Upper lobe of left lung (tissue), 6 donors: ENCODE data around the gene PDZD2. TPM values are rescaled to one million over a fixed set of nuclear protein-coding genes. Genes with fewer than 3 reads are reported as not detected.

Experiments used
- ATAC-seq, 2 donors: fragments of 200-7000 bp; cut with Tn5 transposase; one replicate each; pipeline ENCODE4 v1.9.1; 2022; ENCODE audit warnings: mild to moderate bottlenecking in 2 of 2, moderate library complexity in 2 of 2; ENCODE audit not compliant: low FRiP score in 2 of 2
- DNase-seq, 2 donors: peaks; one replicate each; pipeline ENCODE4 v3.0.0-alpha.2; 2019 to 2020
- H3K27ac ChIP-seq, 4 donors: fragments of 200-600 bp; sonication (generic); one replicate each; pipeline ENCODE4 v1.5.1; 2016 to 2019
- H3K27me3 ChIP-seq, 4 donors: fragments of 200-600 bp; sonication (generic); one replicate each; pipeline ENCODE4 v1.5.1; 2017 to 2019
- H3K36me3 ChIP-seq, 4 donors: fragments of 200-600 bp; sonication (generic); one replicate each; pipeline ENCODE4 v1.5.1; 2016 to 2019
- H3K4me1 ChIP-seq, 4 donors: fragments of 200-600 bp; sonication (generic); one replicate each; pipeline ENCODE4 v1.5.1; 2018 to 2019
- H3K4me3 ChIP-seq, 4 donors: fragments of 200-600 bp; sonication (generic); one replicate each; pipeline ENCODE4 v1.5.1; 2017 to 2019; ENCODE audit warnings: mild to moderate bottlenecking in 2 of 4, moderate library complexity in 1 of 4
- H3K9me3 ChIP-seq, 4 donors: fragments of 200-600 bp; sonication (generic); one replicate each; pipeline ENCODE4 v1.5.1; 2018 to 2019
- EP300 ChIP-seq, 4 donors: sonication (generic); formaldehyde crosslinking; IDR thresholded peaks; one replicate each; pipeline ENCODE4 v1.5.1; 2017; ENCODE audit warnings: antibody characterized with exemption in 4 of 4, control low read depth in 2 of 4
- POLR2A ChIP-seq, 4 donors: fragments of 450-650 bp; IDR thresholded peaks; one replicate each; pipeline ENCODE4 v1.5.1; 2016 to 2017; ENCODE audit warnings: antibody characterized with exemption in 4 of 4, mild to moderate bottlenecking in 2 of 4
- POLR2AphosphoS5 ChIP-seq, 2 donors: sonication (generic); formaldehyde crosslinking; IDR thresholded peaks; one replicate each; pipeline ENCODE4 v1.5.1; 2017; ENCODE audit warnings: antibody characterized with exemption in 2 of 2
- WGBS, 2 donors: methylation state at CpG; one replicate each; pipeline ENCODE4 v1.1.5; 2017 to 2018; 5-methylcytosine and 5-hydroxymethylcytosine counted together
- total RNA-seq, 6 donors: library from RNA; depleted of rRNA in 4 of 6; stranded (reverse); fragments of >200 nt in 4 of 6; gene quantifications; one replicate each; pipeline versions ENCODE4 v1.1.0 to v1.2.1, GENCODE V29; 2016 to 2021
- TF ChIP-seq, protein P1 (sequence below), 6 experiments: fragments of 450-650 bp in 4 of 6; fragments of 200-600 bp in 2 of 6; sonication (generic) in 2 of 6; IDR thresholded peaks; one replicate each; pipeline ENCODE4 v1.5.1; 2016 to 2019; ENCODE audit warnings: antibody characterized with exemption in 6 of 6
- donor health status: DM: no; HTN: no; CAD: no; lungs with moderate emphysema.
- donor health status: DM: no; HTN: yes; CAD: no; lungs with severe emphysema.

The PDZD2 gene
- total RNA-seq, 6 donors from 2014 or later = 53.4 to 73.6 (median 68.4) TPM

DNA sequence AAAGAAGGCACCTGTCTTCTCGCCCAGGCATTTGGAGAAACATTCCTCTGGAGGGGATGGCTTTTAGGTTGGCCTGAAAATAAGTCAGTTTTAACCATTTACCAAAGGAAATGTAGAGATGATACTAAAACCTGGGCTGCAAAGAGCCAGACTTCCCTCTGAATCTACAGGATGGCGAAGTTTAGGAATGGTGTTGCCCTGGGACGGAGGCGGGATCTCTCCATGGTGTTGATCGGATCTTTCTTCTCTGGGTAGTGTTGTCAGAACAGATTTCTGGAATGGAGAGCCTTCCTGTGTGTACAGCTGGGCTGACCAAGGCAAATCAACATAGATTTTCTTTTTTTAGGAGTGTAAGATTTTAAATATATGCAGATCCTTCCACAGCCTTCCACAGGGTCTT is 159.2 kb downstream of the PDZD2 start:
- no peaks in the 10 kb centered on the region for H3K4me1 ChIP-seq
- H3K36me3 ChIP-seq = no peaks in the 10 kb centered on the region
- 92 to 94% methylated on average over 5 of the region's 5 CpGs for WGBS, 2 donors
- no peak overlapping the region for H3K4me3 ChIP-seq
- ATAC-seq (no peak), DNase-seq (no peak)
- H3K27ac ChIP-seq = no peak overlapping the region
- H3K9me3 ChIP-seq = no peaks in the 10 kb centered on the region
- TF ChIP-seq, protein P1, sequence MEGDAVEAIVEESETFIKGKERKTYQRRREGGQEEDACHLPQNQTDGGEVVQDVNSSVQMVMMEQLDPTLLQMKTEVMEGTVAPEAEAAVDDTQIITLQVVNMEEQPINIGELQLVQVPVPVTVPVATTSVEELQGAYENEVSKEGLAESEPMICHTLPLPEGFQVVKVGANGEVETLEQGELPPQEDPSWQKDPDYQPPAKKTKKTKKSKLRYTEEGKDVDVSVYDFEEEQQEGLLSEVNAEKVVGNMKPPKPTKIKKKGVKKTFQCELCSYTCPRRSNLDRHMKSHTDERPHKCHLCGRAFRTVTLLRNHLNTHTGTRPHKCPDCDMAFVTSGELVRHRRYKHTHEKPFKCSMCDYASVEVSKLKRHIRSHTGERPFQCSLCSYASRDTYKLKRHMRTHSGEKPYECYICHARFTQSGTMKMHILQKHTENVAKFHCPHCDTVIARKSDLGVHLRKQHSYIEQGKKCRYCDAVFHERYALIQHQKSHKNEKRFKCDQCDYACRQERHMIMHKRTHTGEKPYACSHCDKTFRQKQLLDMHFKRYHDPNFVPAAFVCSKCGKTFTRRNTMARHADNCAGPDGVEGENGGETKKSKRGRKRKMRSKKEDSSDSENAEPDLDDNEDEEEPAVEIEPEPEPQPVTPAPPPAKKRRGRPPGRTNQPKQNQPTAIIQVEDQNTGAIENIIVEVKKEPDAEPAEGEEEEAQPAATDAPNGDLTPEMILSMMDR (IDR thresholded peaks at IDR 0.05) = no peak
- TF ChIP-seq EP300 (IDR thresholded peaks at IDR 0.05) (no peak), POLR2AphosphoS5 (IDR thresholded peaks at IDR 0.05) (no peak), POLR2A (IDR thresholded peaks at IDR 0.05) (no peak)
- no peaks in the 10 kb centered on the region for H3K27me3 ChIP-seq

DNA sequence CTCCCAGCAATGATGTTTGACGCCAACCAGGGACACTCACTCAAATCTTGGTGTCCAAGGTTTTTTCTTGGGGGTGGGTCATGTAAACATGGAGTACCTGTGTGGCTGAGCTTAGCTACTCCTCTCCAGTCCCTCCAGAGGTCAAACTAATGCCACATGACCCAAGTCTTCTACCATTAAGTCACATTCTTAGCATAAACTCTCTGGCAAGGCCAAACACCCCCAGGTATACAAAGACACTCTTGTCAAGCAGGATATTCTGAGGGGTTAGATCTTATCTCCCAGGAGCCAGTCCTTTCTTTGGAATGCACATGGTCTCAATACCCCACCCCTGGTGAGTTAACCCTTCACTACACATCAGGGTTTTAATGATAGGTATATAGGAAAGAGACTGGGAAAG is 161.4 kb downstream of the PDZD2 start:
- TF ChIP-seq POLR2A (IDR thresholded peaks at IDR 0.05) = no peak
- no peak for TF ChIP-seq EP300 (IDR thresholded peaks at IDR 0.05)
- TF ChIP-seq, protein P1 (IDR thresholded peaks at IDR 0.05) = no peak
- TF ChIP-seq POLR2AphosphoS5 (IDR thresholded peaks at IDR 0.05) = no peak
- DNase-seq (no peak), ATAC-seq (no peak)
- Histone ChIP-seq H3K9me3 (no peaks in the 10 kb centered on the region), H3K4me1 (no peaks in the 10 kb centered on the region), H3K27ac (no peak overlapping the region), H3K27me3 (no peaks in the 10 kb centered on the region), H3K36me3 (no peaks in the 10 kb centered on the region), H3K4me3 (no peak overlapping the region)
- WGBS, 2 donors = 83 to 100% methylated on average over 1 of the region's 1 CpG

DNA sequence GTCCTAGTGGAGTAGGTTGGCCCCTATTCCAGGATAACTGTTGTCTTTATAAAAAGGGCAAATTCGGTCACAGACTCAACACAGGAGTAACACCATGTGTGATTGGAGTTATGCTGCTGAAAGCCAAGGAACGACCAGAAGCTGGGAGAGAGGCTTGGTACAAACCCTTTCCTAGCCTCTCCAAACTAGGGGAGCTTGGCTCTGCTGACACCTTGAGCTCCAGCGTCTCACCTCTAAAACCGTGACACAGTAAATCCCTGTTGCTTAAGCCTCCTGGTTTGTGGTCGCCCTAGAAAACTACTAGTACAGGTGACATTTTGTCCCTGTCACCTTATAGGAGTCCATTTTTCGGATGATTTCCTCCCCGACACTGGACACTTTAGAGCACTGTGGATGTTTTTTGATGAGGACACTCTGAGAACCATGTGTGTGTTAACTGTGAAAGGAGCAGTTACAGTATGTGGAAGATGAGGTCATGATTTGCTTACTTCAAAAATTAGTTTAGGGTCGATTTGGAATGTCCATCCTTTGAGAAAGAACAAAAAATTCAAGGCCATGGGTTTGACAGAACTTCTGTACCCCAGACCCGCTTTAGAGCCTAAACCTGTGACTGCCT is 167.0 kb downstream of the PDZD2 start:
- 79 to 81% methylated on average over 9 of the region's 9 CpGs for WGBS, 2 donors

DNA sequence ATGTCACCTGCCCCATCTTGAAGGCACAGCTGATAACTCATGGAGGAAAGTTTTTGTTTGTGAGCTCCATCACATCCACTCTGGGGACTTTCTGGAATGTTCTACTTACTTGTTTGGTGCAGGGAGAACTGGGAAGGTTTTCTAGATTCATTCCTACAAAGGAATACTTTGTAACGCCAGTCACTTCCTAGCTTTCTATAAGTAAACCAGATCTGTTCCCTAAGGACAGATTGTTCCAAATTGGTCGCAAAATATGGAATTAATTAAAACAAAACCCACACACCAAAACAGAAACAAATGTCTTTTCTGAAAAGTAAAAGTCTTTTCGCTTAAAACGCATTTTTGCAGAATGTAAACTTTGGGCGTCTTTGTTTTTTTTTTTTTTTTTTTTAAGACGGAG is 167.6 kb downstream of the PDZD2 start:
- TF ChIP-seq POLR2A (IDR thresholded peaks at IDR 0.05) (no peak), POLR2AphosphoS5 (IDR thresholded peaks at IDR 0.05) (no peak), EP300 (IDR thresholded peaks at IDR 0.05) (no peak)
- TF ChIP-seq, protein P1 (IDR thresholded peaks at IDR 0.05) = no peak
- ATAC-seq = no peak
- Histone ChIP-seq H3K4me3 (no peak overlapping the region), H3K4me1 (no peaks in the 10 kb centered on the region), H3K9me3 (no peaks in the 10 kb centered on the region), H3K36me3 (no peaks in the 10 kb centered on the region), H3K27me3 (no peaks in the 10 kb centered on the region), H3K27ac (no peak overlapping the region)
- 78 to 83% methylated on average over 6 of the region's 6 CpGs for WGBS, 2 donors
- DNase-seq = no peak

More for the DNA sequence above, 167.0 kb downstream of the PDZD2 start:
- no peak for TF ChIP-seq POLR2A (IDR thresholded peaks at IDR 0.05)
- Histone ChIP-seq H3K9me3 (no peaks in the 10 kb centered on the region), H3K4me3 (no peak overlapping the region), H3K4me1 (no peaks in the 10 kb centered on the region), H3K27ac (no peak overlapping the region), H3K36me3 (no peaks in the 10 kb centered on the region), H3K27me3 (no peaks in the 10 kb centered on the region)
- DNase-seq (no peak), ATAC-seq (no peak)

DNA sequence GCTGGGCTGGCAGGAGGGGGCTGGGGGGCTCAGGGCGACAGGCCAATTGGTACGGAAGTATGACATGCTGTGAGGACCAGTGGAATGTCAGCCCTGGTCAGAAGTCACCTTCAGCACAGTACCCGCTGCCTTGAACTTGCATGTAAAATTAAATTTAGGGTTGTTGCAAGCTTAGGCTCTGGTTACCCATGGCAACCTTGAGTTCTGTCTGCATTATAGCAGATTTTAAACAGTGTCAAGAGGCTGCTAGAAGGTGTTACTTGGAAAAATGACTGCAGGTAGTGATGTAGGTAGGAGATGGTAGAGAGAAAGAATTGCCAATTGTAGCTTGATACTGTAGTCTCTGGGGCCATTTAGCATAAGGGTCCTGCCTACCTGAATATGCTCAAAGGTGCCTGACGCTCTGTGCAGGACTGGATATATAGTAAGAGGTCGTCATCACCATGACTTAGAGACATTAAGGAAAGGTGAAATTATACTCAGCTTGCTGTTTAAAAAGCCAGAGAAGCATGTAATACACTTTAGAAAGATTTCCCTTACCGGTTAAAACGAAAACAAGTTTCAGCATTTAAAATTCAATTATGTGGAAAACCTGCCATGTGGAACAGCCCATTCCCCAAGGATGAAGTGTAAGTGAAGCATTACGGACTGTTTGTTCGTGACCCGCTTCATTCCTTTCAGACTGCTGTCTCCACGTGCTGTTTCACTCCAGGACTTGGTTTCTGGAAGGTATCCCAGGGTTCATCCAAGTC is 169.0 kb downstream of the PDZD2 start:
- TF ChIP-seq EP300 (IDR thresholded peaks at IDR 0.05) (no peak), POLR2AphosphoS5 (IDR thresholded peaks at IDR 0.05) (no peak), POLR2A (IDR thresholded peaks at IDR 0.05) (no peak)
- TF ChIP-seq, protein P1 (IDR thresholded peaks at IDR 0.05) = no peak
- no peak overlapping the region for H3K27ac ChIP-seq
- H3K4me1 ChIP-seq = no peaks in the 10 kb centered on the region
- no peaks in the 10 kb centered on the region for H3K27me3 ChIP-seq
- ATAC-seq (no peak), DNase-seq (no peak)
- no peaks in the 10 kb centered on the region for H3K36me3 ChIP-seq
- H3K9me3 ChIP-seq = no peaks in the 10 kb centered on the region
- WGBS, 2 donors = 85 to 91% methylated on average over 9 to 11 of the region's 11 CpGs
- H3K4me3 ChIP-seq = no peak overlapping the region
